NCI-H460 (cell line): ENCODE data around the gene OBP2B. TPM values are rescaled to one million over a fixed set of nuclear protein-coding genes. Genes with fewer than 3 reads are reported as not detected.
"Not testable (repeated sequence)": the region's sequence is repeated elsewhere in the genome, so short reads cannot be mapped to it uniquely, and the experiment has no call there.

Source experiments
- DNase-seq: peaks from one replicate; pipeline ENCODE4 v3.0.0-alpha.2; 2016; ENCODE audit warnings: low read depth; ENCODE audit errors: extremely low read depth
- total RNA-seq: library from RNA; depleted of rRNA; stranded (reverse); fragments of >200 nt; shearing (Covaris generic); gene quantifications from 2 replicates; pipeline ENCODE4 v1.2.3, GENCODE V29; 2014

Gene OBP2B
- total RNA-seq, 1 experiment from 2014 or later: not detected

DNA sequence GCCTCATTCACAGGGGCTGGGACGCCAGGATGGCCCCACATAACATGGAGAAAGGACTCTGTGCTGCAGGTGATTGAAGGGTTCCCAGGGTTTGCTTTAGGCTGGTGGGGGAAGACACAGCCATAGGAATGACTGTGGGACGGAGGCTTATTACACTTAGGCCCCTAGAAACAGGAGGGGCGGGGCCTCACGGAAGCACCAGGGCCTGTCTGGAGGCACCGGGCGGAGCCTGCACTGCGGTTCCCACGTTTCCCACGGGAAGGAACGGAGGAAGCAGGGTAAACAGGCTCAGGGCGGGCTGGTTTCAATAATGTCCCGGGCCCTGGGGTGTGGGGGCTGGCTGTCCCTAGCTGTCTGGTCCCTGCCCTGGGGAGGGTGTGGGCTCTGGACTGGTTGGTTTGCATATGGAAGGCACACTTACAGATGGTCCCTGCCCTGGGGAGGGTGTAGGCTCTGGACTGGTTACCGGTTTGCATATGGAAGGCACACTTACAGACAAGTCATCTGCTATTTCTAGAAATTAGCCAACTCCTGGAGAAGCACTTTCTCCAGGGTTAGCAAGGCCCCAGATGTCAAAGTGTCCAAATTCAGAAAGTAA lies 14.2 kb upstream of the OBP2B start:
- not testable (repeated sequence) for DNase-seq

DNA sequence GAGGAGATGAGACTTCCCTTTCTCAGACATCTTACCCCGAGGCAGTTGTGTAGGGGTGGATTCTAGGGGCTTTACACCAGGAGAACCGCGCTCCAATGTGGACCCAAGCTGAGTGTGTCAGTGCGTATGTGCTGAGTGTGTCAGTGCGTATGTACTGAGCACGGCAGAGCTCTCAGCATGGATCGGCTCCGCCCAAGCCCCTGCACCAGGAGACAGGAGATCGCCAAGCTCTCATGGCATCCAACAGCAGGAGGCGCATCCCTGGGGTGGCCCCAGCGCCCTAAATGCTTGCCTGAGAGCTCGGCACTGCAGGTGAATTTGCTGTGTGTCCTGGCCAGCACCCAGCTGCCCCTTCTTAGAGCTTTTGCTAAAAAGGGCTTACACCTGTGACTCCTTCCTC lies 12.9 kb upstream of the OBP2B start:
- not testable (repeated sequence) for DNase-seq

GRCh38 chr9:133221177-133221809 lies 12.2 kb upstream of the OBP2B start:
- DNase-seq: no peak

GRCh38 chr9:133218049-133218975 lies 9.3 kb upstream of the OBP2B start:
- not testable (repeated sequence) for DNase-seq

- not testable (repeated sequence) for DNase-seq
Measured at GRCh38 chr9:133217333-133217988, 8.4 kb upstream of the OBP2B start.

DNA sequence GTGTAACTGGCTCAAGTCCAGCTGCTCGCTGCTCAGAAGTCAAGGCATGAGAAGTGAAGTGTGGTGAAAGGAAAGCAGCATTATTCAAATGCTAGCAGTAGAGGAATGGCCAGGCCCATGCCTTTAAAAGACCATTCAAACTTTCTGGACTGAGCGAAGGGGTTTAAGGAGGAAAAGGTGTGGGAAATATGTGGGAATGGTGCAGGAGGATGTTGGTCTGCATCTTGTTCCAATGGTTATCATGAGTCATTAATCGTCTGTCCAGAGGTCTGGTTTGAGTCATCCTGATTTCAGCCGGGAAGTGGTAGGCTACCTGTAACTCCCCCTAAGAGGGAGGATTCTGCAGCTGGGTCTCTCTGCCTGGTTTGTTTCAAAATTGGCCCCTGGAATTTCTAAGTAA lies 5.2 kb upstream of the OBP2B start:
- DNase-seq: not testable (repeated sequence)

DNA sequence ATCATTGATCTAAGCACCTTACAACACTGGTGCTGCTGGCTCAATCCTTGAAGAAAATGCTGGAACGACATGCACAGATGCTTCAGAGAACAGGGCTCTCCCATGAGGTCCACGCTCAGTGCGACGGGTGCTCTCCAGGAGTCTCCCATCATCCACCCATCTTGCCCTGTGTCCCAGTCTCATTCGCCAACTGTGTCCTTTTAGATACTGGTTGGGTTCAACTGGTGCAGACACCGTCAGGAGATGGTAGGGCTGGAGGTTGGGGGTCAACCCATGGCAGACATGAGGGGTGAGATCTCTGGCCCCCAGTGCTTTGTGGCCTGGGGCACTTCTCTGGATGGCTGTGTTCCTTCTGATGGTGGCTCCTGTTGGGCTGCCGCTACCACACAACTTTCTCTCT lies 1.6 kb upstream of the OBP2B start:
- no peak for DNase-seq

DNA sequence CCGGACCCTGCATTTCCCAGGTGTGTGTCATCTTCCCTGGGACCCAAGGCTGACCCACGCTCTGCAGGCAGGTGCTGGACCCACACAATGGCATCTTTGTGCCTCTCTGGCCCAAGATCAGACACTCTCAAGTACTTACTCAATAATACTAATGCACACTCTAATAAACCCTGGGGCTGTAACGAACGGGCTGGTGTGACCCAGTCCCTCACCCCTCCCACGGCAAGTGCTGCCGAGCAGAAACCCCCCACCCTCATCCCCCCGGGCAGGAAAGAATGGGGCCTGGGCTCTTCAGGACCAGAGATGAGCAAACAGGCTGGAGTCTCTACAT lies 1.1 kb upstream of the OBP2B start:
- no peak for DNase-seq

DNA sequence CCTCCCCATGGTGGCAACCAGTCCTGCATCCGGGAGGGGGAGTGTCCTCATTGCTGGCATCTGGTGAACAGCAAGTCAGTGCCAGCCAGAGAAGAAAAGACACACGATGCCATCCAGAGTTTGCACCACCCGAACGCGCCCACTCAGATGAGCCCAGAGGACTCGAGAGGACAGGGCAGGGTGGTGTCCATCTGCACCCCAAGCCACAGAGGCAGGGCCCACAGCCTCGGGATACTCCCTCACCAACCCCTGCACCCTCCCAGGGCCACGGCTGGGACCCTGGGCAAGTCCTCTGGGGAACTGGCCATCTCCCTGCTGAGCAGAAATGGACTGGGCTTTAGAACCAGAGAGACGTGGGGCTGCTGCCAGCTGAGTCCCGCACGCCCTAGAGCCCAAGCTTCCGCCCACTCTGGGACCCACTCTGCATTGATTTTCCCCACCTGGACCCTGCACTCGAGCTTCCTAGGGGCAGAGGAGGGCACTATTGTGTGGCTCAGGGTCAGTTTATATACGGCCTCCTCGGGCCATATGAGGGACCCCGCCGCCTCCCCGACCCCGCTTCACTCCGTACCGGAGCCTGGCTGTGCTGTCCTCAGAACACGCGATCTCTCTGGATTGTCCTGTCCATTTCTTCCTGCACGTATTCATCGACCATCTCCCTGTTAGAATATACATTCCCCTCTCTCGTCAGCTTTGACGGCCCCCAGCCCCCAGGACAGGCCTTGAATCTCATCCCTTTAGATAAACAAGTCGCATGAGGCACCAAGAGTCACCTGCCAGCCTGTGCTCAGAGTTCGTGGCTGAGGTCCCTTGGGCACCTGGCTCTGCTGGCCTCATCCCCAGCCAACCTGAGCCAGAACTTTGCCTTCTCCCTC lies 514 bp upstream of the OBP2B start:
- DNase-seq: not testable (repeated sequence)

DNA sequence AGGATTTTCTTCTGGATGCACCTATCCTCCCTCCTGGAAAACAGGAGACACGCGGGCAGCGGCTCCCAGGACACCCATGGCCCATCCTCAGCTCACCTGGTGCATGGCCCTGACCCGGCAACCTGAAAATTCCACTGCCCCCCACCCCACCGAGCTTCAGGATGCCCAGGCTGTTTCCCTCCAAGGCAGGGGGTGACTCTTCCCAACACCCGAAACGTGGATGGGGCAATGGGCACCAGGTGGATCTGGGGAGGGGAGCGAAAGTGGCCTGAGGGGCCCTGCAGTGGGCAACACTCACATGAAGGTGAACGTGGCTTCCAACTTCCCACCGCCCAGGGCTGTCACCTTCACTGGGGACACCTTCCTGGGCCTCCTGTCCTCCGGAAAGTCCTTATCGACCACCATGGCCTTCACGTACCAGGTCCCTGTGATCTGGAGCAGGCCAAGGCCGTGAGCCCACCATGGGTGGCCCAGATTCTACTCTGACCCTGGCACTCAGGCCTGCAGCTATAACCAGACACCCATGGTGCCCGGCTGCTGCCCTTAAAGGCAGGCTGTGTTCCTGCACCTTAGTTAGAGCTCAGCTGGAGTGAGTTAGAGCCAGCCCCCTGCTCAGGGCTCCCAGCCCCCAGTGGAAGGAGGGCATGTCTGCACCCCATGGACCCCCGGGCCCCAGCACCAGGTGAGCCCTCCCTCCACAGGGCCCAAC lies 725 bp downstream of the OBP2B start:
- not testable (repeated sequence) for DNase-seq

GRCh38 chr9:133207540-133208170 lies 1.4 kb downstream of the OBP2B start:
- no peak for DNase-seq

GRCh38 chr9:133207021-133207531 lies 2.0 kb downstream of the OBP2B start:
- no peak for DNase-seq

DNA sequence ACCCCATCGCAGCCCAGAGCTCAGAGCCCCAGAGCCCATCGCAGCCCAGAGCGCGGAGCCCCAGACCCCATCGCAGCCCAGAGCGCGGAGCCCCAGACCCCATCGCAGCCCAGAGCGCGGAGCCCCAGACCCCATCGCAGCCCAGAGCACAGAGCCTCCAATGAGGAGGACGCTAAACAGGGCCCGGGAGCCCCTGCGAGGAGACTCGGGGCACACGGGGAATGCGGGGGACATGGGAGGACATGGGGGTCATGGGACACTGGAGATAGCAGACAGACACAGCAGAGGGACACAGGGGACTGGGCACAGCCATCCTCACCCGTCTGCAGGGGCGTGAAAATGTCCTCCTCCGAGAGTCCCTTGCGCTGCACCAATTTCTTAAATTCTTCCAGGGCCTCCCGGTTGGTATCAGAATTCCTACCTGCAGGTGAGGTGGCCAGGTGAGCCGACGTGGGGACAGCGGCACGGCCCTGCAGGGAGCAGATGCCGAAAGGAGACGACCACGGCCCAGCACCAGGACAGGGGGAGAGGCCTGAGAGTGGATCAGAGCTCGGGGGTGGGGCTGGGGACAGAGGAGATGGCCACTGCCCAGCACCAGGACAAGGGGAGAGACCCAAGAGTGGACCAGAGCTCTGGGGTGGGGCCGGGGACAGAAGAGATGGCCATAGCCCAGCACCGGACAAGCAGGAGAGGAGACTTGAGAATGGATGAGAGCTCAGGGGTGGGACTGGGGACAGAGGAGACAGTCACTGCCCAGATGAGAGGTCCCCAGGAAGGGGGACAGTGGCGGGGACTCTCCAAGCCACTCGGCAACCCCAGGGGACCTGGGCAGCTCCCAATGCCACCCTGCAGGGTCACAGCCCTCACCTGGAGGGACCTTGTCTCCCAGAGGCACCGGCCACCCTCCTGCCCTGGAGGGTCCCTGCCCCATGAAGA lies 2.8 kb downstream of the OBP2B start:
- no peak for DNase-seq

DNA sequence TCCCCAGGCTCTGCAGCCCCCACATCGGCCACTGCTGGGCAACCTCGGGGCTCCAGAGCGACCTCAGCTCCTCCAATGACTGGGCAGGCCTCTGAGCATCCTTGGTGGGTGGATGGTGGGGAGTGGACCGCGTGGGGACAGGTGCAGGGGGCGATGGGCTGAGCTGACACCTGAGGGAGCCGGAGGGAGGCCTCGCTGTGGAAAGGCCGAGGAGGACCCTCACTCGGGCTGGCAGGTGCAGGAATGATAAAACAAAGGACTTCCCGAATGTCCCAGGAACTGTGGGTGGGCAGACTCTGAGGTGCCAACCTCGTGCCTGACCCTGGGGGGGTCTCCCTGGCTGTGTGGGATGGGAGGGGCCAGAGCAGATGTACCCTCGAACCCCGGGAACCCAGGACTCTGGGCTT lies 3.6 kb downstream of the OBP2B start:
- not testable (repeated sequence) for DNase-seq

- DNase-seq: no peak
Measured at GRCh38 chr9:133204993-133205336, 4.1 kb downstream of the OBP2B start.

- DNase-seq: no peak
Measured at GRCh38 chr9:133204335-133204992, 4.6 kb downstream of the OBP2B start.

- no peak for DNase-seq
Measured at GRCh38 chr9:133203506-133204075, 5.5 kb downstream of the OBP2B start.
